T-helper 2 cell (primary cell): ENCODE data around the gene ADM2.

Source experiments
- DNase-seq, 5 experiments: peaks; one replicate each; pipeline versions ENCODE4 v3.0.0 to v3.0.0-alpha.2; 2012 to 2022

The ADM2 gene

GRCh38 chr22:50467773-50468440, 13.4 kb upstream of the ADM2 start:
- DNase-seq, result no peak

DNA sequence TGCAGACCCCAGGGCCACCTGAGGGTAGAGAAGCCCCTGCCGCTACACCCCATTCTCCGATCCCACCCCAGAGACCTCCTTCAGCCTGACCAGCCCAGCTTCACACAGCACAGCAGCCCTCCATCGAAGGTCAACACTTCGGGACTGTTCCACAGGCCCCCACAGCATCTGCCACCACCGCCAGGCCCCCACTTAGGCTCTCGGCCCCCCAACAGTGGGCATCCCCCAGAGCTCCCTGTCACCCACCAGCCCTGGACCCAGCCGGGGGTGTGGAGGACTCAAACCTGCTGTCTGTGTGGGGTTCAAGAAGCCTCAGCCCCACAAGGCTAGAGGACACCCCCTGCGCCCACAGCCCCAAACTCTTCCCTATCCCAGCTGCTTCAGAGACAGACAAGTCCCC, 12.7 kb upstream of the ADM2 start:
- DNase-seq, result no peak

DNA sequence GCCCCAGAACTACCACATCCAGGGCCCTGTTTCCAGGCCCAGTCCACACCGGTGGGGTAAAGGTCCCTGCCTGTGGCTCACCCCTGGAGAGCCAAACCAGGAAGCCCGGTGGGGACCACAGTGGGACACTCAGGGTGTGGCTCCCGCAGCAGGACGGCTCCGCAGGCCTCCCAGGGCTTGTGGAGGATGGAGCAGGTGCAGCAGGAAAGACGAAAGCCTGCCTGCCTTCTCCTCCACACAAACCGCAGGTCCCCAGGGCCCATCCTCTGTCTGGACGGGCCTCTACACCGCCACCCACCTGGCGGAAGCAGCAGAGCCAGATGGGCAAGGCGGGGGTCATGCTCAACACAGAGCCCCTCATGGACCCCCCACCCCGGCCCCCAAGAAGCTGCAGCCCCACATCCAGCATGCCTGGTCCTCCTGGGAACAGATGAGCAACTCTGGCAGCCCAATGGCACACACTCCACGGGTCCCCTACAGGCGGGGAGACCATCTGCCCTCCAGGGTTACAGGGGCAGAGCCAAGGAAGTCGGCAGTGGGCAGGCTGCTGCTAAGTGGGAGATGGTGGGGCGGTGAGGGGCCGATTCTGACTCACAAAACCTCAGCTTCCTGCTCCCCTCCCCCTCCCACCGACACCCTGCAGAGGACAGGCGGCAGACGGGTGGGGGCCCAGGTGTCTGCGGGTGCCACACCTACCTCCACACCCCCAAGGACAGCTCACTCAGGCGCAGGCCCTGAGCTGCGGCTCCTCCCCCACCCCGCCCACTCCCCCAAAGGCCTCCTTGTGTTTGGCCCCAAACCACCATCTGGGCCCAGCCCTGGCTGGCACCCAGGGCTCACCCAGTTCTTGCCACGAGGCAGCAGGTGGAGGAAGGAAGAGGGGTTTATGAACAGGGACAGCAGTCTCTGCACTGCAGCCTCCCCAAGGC, 11.7 kb upstream of the ADM2 start:
- DNase-seq, result peak; percentile 80 to 100 (median 95)

DNA sequence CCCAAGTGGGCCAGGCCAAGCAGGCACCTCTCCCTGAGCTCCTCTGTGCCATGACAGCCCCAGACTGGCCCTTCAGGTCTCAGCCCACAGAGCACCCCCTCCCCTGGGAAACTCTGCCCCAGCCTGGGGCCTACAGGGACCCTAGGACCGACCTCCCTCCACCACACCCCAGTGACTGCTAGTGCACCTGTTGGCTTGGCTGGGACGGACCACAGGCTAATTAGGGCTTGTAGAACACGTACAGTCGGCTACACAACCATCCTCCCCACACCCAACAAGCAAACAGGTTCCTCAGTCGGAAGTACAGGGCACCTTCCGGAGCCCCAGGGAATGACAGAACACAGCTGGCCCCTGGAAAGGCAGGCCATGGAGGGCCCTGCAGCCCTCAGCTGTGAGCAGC, 10.9 kb upstream of the ADM2 start:
- peak in 1 of 5 experiments; percentile 29 for DNase-seq

DNA sequence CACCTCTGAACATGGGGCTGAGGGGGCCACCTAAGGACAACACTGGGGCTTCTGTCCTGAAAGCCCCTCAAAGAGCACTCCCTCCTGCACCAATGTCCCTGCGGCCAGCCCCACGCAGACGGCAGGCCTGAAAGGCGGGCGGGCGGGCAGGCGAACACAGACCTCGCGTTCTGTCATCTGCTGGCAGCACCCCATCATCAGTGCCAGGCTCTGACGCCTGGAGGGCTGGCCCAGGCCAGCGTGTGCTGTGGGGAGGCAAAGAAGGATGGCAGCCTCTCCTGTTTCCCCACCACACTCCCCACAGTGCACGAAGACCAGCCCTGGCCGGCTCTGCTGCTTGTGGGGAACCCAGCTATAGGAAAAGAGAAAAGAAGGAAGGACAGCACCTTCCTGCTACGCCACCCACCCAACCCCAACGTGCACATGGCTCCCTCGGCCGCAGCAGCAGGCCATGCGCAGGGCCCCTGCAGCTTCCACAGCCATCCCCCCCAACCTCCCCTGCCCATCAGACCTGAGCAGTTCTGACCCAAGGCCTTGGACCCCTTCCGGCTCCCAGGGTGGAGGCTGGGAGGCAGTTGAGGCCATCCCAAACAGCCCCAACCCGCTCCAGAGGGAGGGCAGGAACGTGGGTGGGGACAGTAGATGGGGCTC, 10.0 kb upstream of the ADM2 start:
- DNase-seq, result no peak

DNA sequence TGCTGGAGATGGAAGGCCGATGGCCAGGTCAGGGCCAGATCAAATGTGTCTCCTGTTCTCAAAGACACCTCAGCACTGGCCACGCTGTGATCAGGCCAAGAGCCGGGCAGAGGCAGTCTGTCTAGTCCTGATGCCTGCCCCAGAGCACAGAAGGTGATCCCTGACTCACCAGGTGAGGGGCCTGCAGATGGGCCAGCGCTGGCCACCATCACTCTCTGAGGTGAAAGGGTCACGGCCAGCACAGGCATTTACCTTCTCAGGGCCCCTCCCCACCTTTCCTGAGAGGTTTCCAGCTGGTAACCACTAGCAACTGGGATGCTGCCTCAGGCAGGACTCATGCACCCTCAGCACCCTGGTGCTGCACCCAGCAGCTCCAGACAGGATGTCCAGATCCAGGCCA, 9.4 kb upstream of the ADM2 start:
- no peak for DNase-seq

GRCh38 chr22:50473088-50473487, 8.3 kb upstream of the ADM2 start:
- peak in 3 of 5 experiments; percentile 36 to 73 (median 40) for DNase-seq

- peak in 1 of 5 experiments; percentile 68 for DNase-seq
Measured at GRCh38 chr22:50473855-50474671, 7.3 kb upstream of the ADM2 start.

DNA sequence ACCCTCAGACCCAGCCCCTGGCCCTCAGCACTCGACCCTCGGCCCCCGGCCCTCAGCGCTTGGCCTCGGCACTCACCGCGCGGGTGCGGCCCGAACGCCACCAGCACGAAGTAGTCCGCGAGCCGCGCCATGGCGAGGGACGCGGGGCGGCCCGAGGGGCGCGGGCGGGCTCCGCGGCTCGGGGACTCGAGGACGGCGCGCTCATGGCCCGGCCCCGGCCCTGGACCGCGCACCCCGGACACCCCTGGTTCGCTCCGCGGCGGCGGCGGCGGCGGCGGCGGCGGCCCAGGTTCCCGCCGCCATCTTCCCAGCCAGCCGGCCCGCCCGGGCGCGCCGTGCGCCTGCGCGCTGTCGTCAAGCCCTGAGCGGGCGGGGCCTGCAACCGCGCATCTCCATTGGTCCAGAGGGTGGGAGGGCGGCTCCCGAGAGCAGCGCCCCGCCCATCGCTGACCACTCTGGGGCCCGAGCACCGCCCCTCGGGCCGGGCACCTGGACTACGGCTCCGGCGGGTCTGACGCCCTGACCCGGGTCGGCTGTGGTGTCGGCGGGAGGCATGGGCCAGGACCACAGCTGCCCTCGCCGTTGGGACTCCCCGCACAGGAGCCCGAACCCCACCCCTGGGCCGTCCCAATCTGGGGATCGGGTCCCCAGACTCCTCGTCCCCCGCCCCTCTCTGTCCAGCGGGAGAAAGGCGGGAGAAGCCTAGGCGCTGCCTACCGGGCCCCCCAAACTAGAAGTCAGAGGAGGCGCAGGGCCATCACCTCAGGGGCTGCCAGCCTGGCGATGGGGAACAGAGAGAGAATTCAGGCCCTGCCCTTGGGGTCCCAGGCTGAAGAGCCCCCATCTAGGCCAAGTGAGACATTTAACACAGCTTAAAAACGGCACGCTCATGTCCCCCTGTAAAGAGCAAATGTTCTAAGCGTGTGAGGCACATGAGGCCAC, 6.4 kb upstream of the ADM2 start, which contains the start of gene SBF1:
TSS of gene SBF1 (minus strand) at position 326 of the 942 bp plus-strand sequence. CDS start at position 131, 195 bp downstream.
- peak; percentile 78 to 89 (median 81) for DNase-seq

DNA sequence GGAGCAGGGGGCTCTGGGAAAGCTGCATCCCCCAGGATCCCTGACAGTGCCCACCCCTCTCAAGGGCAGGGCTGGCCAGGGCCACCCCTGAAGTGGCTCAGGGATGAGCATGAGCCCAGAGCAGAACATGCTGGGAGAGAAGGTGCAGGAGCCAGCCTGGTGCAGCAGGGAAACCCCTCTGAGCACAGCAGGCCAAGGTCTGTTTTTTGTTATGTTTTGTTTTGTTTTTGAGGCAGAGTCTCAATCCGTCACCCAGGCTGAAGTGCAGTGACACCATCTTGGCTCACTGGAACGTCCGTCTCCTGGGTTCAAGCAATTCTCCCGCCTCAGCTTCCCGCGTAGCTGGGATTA, 5.7 kb upstream of the ADM2 start:
- no peak for DNase-seq

- DNase-seq, result no peak
Measured at GRCh38 chr22:50476868-50477267, 4.5 kb upstream of the ADM2 start.

DNA sequence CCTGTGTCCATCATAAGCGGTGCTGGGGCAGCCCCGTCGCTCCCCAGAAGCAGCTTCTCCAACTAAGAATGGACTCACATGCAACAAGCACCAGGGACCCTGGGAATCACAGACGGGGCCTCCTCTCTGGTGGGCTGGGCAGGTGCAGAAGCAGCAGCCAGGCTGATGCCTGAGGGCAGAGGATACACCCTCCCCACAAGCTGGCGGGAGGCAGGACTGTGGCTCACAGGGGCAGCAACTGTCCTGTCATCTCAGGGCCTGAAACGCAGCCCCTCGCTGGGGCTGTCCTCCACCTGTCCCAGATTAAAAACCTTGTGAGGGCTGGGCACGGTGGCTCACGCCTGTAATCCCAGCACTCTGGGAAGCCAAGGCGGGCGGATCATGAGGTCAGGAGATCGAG, 3.4 kb upstream of the ADM2 start:
- no peak for DNase-seq

DNA sequence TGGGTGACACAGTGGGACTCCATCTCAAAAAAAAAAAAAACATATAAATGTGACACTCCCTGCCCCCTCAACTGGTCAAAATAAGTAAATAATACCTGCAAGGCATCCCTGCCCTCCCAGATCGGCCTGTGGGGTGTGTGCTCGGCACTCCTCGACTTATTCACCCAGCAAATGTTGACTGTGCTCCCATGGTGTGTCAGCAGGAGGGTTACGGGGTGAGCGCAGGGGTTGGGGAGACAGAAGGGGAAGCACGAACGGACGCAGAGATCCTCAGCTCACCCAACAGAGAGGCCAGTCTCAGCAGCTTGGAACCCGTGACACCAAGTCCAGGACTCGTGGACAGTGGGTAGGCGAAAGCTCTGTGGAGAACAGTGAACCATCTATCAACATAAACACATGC, 1.6 kb upstream of the ADM2 start:
- DNase-seq, result no peak

- no peak for DNase-seq
Measured at GRCh38 chr22:50481045-50481439, 301 bp upstream of the ADM2 start.

GRCh38 chr22:50482107-50483074, 1.0 kb downstream of the ADM2 start:
- DNase-seq, result no peak

DNA sequence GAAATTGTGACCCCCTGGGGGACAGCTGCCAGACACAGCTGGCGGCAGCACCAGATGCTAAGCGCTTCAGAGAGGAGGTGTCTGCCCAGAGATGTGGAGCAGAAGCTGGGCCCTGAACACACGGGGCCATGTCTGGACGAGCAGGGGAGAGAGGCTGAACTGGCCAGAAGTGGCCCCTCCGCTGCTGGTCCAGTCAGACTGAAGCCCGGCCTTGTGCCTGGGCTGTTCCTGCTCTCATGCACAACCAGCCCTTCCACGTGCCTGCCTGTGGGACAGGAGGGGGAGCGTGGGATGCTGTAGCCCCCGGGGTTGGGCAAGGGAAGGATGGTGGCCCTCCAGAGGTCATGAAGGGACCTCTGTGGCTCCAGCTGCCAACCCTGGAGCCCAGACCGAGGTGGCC, 1.8 kb downstream of the ADM2 start:
- no peak for DNase-seq

GRCh38 chr22:50483556-50483955, 2.2 kb downstream of the ADM2 start:
- no peak for DNase-seq

- DNase-seq, result peak in 1 of 5 experiments; percentile 3
Measured at GRCh38 chr22:50483977-50484853, 2.9 kb downstream of the ADM2 start.
